ENCODE measurements around the gene PDZD4.

DNA sequence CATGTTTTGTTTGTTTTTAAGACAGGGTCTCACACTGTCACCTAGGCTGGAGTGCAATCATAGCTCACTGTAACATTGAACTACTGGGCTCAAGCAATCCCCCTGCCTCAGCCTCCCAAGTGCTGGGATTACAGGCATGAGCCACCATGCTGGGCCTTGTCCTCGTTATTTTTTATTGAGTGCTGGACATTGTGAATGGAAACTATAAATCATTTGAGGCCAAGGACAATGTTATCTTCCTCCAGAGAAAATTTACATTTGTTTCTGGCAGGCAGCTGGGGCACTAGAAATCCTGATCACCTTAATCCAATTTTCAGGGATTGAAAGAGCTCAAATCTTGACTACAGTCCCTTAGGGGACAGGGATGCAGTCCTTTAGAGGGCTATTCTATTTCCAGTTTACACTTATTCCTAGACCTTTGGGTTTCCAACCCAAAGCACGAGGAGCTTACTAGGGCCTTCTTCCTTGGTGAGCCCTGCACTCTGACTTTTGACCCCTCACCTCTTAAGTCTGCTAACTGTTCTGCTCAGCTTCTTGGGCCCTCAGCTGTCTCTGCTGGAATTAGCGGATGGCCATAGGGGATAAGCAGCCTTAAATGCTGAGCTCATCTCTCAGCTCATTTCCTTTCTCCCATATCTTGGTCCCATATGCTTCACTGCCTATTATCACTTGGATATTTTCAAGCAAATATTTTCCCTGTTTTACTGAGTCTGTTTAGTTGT lies 23.0 kb upstream of the PDZD4 start:
- TF ChIP-seq CTCF (IDR thresholded peaks at IDR 0.05) (no peak), EP300 (IDR thresholded peaks at IDR 0.05) (no peak), POLR2A (IDR thresholded peaks at IDR 0.05) (no peak), POLR2AphosphoS5 (IDR thresholded peaks at IDR 0.05) (no peak)
